Neutrophil (primary cell): ENCODE data around the gene PODXL.
A peak's percentile ranks its signal among the peaks of the same experiment; 100 is the strongest.

Experiments
- H3K27ac ChIP-seq: fragments of 200-600 bp; sonication (generic); 2 replicates; pipeline ENCODE4 v1.5.1; 2016; ENCODE audit warnings: mild to moderate bottlenecking, moderate library complexity
- H3K27me3 ChIP-seq: fragments of 200-600 bp; sonication (generic); 2 replicates; pipeline ENCODE4 v1.6.0; 2016; ENCODE audit warnings: mild to moderate bottlenecking
- H3K36me3 ChIP-seq: fragments of 200-600 bp; sonication (generic); 2 replicates; pipeline ENCODE4 v1.5.1; 2017
- H3K4me1 ChIP-seq, 2 experiments: fragments of 200-600 bp in 1 of 2; sonication (generic) in 1 of 2; 1 replicate in 1 of 2; 2 replicates in 1 of 2; pipeline versions ENCODE4 v1.5.1 to v1.6.1; 2013 to 2016; ENCODE audit warnings: low read depth in 1 of 2, low read length in 1 of 2, mild to moderate bottlenecking in 1 of 2, moderate library complexity in 1 of 2; ENCODE audit not compliant: control insufficient read depth in 1 of 2, insufficient read depth in 1 of 2
- H3K4me3 ChIP-seq, 2 experiments: fragments of 200-600 bp in 1 of 2; sonication (generic) in 1 of 2; 1 replicate in 1 of 2; 2 replicates in 1 of 2; pipeline ENCODE4 v1.5.1; 2013 to 2016; ENCODE audit warnings: low read depth in 1 of 2, low read length in 1 of 2, mild to moderate bottlenecking in 1 of 2, moderate library complexity in 1 of 2
- H3K9me3 ChIP-seq: fragments of 200-600 bp; sonication (generic); 2 replicates; pipeline ENCODE4 v1.5.1; 2016
- CTCF ChIP-seq: fragments of 200-600 bp; sonication (generic); IDR thresholded peaks from 2 replicates; pipeline ENCODE4 v1.5.1; 2016; ENCODE audit warnings: antibody characterized with exemption

Gene PODXL

GRCh38 chr7:131555552-131556052 lies 826 bp downstream of the PODXL start:
- peaks cover 17 to 21% of the 10 kb centered on the region in 2 experiments for H3K4me1 ChIP-seq
- peaks cover 92% of the 10 kb centered on the region for H3K27me3 ChIP-seq
- peak overlapping the region; percentile 42 to 58 for H3K4me3 ChIP-seq

GRCh38 chr7:131554880-131555516 lies 1.4 kb downstream of the PODXL start:
- Histone ChIP-seq H3K4me1 (peaks cover 17 to 21% of the 10 kb centered on the region in 2 experiments), H3K27ac (no peak overlapping the region), H3K27me3 (peaks cover 86% of the 10 kb centered on the region), H3K4me3 (peak overlapping the region in 1 of 2 experiments; percentile 58), H3K9me3 (no peaks in the 10 kb centered on the region), H3K36me3 (no peaks in the 10 kb centered on the region)
- no peak for TF ChIP-seq CTCF

More at GRCh38 chr7:131555552-131556052, 826 bp downstream of the PODXL start:
- Histone ChIP-seq H3K36me3 (no peaks in the 10 kb centered on the region), H3K9me3 (no peaks in the 10 kb centered on the region), H3K27ac (no peak overlapping the region)
- no peak for TF ChIP-seq CTCF

GRCh38 chr7:131553931-131554330 lies 2.5 kb downstream of the PODXL start:
- no peaks in the 10 kb centered on the region for H3K36me3 ChIP-seq
- peaks cover 75% of the 10 kb centered on the region for H3K27me3 ChIP-seq
- peaks cover 17 to 21% of the 10 kb centered on the region in 2 experiments for H3K4me1 ChIP-seq
- no peak overlapping the region for H3K4me3 ChIP-seq
- no peak for TF ChIP-seq CTCF
- no peak overlapping the region for H3K27ac ChIP-seq
- no peaks in the 10 kb centered on the region for H3K9me3 ChIP-seq

- no peaks in the 10 kb centered on the region for H3K9me3 ChIP-seq
- H3K36me3 ChIP-seq: no peaks in the 10 kb centered on the region
- peaks cover 15 to 19% of the 10 kb centered on the region in 2 experiments for H3K4me1 ChIP-seq
- peaks cover 56% of the 10 kb centered on the region for H3K27me3 ChIP-seq
- no peak overlapping the region for H3K4me3 ChIP-seq
- no peak for TF ChIP-seq CTCF
- H3K27ac ChIP-seq: no peak overlapping the region
Observed at GRCh38 chr7:131552053-131552452, 4.4 kb downstream of the PODXL start.

GRCh38 chr7:131550846-131551245 lies 5.6 kb downstream of the PODXL start:
- Histone ChIP-seq H3K4me3 (no peak overlapping the region), H3K4me1 (peaks cover 8 to 9% of the 10 kb centered on the region in 2 experiments), H3K36me3 (no peaks in the 10 kb centered on the region), H3K27me3 (peaks cover 44% of the 10 kb centered on the region), H3K9me3 (no peaks in the 10 kb centered on the region), H3K27ac (no peak overlapping the region)
- TF ChIP-seq CTCF: no peak
